Fibroblast of villous mesenchyme (primary cell): ENCODE measurements around the gene NCOA1. TPM values are rescaled to one million over a fixed set of nuclear protein-coding genes. Genes with fewer than 3 reads are reported as not detected.
A peak's percentile ranks its signal among the peaks of the same experiment; 100 is the strongest.

Experiments used
- DNase-seq: peaks from one replicate; pipeline ENCODE4 v3.0.0-alpha.2; 2010; ENCODE audit warnings: low read depth
- H3K4me3 ChIP-seq: 2 replicates; pipeline ENCODE4 v1.5.1; 2011; ENCODE audit warnings: low read depth, mild to moderate bottlenecking, low read length
- total RNA-seq: library from RNA; depleted of rRNA; stranded (reverse); fragments of >200 nt; gene quantifications from 2 replicates; pipeline ENCODE4 v1.2.3, GENCODE V29; 2012
- TF ChIP-seq, protein P1 (sequence below): IDR thresholded peaks from 2 replicates; pipeline ENCODE4 v1.5.1; 2012; ENCODE audit warnings: low read depth, mild to moderate bottlenecking, low read length; ENCODE audit not compliant: insufficient read depth

NCOA1 gene
- total RNA-seq, 1 donor = 19.0 TPM

DNA sequence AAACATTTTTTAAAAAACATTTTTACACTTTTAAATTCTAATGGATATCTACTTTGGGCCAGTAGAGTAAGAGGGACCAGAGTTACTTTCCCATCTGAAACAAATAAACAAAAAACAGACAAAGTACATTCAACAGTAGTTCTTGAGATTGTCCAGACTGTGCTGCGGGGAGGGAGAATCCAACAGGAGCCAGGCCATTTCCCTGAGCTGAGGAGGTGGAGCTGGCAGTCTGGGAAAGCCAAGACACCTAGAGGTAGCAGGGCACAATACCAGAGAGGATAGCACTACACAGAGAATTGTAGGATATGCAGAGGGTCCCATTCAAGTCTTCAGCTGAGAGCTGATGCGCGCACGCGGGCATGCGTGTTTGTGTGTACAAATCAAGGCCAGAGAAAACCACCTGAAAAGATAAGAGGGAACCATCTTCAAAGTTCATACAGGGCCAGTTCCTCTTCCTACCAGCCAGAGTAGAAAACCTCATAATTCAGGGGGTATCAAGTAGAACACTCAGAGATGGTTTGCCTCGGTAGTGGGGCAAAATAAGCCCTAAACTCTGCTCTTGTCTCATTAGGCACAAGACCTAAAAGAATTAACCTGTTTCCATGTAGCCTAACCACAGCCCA, 258.1 kb downstream of the NCOA1 start:
- DNase-seq = no peak
- TF ChIP-seq, protein P1, sequence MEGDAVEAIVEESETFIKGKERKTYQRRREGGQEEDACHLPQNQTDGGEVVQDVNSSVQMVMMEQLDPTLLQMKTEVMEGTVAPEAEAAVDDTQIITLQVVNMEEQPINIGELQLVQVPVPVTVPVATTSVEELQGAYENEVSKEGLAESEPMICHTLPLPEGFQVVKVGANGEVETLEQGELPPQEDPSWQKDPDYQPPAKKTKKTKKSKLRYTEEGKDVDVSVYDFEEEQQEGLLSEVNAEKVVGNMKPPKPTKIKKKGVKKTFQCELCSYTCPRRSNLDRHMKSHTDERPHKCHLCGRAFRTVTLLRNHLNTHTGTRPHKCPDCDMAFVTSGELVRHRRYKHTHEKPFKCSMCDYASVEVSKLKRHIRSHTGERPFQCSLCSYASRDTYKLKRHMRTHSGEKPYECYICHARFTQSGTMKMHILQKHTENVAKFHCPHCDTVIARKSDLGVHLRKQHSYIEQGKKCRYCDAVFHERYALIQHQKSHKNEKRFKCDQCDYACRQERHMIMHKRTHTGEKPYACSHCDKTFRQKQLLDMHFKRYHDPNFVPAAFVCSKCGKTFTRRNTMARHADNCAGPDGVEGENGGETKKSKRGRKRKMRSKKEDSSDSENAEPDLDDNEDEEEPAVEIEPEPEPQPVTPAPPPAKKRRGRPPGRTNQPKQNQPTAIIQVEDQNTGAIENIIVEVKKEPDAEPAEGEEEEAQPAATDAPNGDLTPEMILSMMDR = no peak
- no peak overlapping the region for H3K4me3 ChIP-seq

- DNase-seq = no peak
Observed at GRCh38 chr2:24754985-24755705, 264.1 kb downstream of the NCOA1 start.

GRCh38 chr2:24756789-24757188, 265.7 kb downstream of the NCOA1 start:
- TF ChIP-seq, protein P1 = no peak
- DNase-seq = no peak
- no peak overlapping the region for H3K4me3 ChIP-seq

More at GRCh38 chr2:24754985-24755705, 264.1 kb downstream of the NCOA1 start:
- H3K4me3 ChIP-seq = no peak overlapping the region
- TF ChIP-seq, protein P1 = no peak

GRCh38 chr2:24761866-24762265, 270.8 kb downstream of the NCOA1 start:
- DNase-seq = no peak
- TF ChIP-seq, protein P1 = no peak
- no peak overlapping the region for H3K4me3 ChIP-seq

- TF ChIP-seq, protein P1 = no peak
- DNase-seq = peak; percentile 50
- H3K4me3 ChIP-seq = no peak overlapping the region
Observed at GRCh38 chr2:24762518-24762917, 271.5 kb downstream of the NCOA1 start.

- TF ChIP-seq, protein P1 = no peak
- H3K4me3 ChIP-seq = no peak overlapping the region
- DNase-seq = peak; percentile 47
Observed at GRCh38 chr2:24763843-24764242, 272.8 kb downstream of the NCOA1 start.
